ENCODE results near the gene SCD5.
A peak's percentile ranks its signal among the peaks of the same experiment; 100 is the strongest.

The SCD5 gene

DNA sequence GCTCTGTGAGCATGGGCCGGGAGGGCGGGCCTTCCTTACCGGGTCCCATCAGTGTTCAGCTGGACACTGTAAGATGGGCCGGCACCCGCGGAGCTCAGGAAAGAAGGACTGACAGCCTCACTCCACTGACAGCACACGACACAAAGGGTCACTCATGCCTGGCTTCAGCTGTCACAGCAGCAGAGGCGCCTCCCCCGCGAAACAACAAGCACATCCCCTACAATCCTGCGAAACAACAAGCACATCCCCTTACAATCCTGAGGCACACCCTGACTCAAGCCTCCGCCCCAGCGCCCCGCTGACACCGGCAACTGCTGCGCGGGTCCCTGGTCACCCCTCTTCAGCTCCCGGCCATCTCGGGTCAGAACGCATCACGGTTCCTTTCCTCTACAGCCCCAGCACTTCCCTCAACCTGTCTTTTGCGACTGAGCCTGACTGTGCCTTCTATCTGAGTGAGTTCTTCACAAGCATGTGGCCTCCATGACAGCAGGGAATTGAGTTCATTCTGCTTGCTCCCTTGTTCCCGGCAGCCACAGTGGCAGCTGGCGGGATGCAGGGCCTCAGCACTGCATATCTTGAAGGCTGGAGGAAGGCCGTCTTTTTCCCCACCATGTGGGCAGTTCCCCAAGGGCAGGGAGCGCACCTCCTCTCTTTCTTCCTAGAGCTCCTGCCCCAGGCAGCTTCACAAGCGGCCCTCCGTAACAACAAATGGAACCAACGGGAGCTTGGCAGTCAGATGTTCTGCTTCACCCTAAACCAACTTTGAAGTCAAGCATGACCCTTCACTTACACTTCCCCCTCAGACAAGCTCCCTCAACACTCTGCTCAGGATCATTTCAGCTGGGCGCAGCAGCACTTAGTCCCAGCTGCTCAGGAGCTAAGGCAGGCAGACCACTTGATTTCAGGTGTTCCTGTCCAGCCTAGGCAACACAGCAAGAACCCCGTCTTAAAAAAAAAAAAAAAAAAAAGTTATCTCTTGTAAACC, 39.6 kb downstream of the SCD5 start:
- DNase-seq: no peak

- no peak for DNase-seq
These were observed 42.5 kb downstream of the SCD5 start for GRCh38 chr4:82756061-82756460.

- DNase-seq: no peak
These were observed 42.9 kb downstream of the SCD5 start for GRCh38 chr4:82755650-82756049.

DNA sequence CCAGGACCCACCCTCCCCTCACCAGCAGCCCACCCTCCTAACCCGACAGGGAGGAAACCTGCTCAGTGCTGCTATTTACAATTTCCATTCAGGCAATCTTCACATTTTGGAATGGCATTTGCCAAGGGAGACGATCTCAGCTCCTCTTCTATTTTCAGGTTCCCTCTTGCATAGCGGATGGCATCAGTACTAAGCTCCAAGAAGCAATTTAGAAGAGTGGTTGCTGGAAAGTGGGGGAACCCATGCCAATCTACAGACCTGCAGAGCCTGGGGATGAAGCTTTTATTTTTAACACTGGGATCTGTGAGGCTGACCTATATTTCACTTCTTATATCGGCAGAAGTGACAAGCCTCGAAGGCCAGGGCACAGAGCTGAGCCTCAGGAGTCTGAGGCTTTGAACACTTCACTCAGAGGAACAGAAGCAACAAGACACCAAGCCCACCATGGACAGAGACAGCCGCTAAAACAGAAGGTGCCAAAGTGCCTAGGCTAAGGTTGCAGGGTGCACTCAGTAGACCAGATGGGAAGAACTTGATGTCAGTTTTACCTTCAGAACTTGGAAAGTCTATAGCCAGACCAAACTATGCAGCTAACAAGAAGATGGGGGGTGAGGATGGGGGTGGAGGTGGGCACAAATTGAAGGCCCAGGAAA, 44.0 kb downstream of the SCD5 start:
- no peak for DNase-seq

GRCh38 chr4:82753725-82754410, 44.7 kb downstream of the SCD5 start:
- no peak for DNase-seq

GRCh38 chr4:82753238-82753637, 45.4 kb downstream of the SCD5 start:
- no peak for DNase-seq

DNA sequence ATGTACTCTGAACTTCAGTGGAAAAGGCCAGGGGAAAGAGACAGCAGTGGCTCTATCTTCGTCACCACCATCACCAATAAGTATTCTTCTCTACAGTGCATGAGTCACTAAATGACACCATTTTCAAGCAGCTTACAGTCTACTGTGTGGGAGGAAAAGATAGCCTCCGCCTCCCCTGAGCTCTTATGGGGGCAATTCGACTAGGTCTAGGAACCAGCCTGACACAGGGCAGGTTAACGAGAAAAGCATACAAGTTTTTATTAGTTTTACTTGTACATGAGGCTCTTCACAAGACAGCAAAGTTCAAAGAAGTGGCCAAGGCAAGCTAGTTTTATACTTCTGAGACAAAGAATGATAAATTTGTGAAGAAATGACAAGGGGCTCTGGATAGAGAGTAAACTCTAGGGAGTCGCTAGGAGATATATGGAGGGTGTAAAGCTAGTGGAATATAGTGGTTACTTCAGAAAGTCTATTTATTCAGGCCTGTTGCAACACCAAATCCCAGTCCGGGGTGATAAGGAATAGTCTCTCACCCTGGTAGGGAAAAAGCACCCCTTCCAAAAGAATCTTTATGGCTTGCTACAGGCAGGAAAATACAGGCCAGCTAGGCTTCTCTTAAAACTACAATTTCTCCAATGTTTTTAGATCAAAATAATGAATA, 49.7 kb downstream of the SCD5 start:
- no peak for DNase-seq

GRCh38 chr4:82747686-82748575, 50.7 kb downstream of the SCD5 start:
- no peak for DNase-seq

DNA sequence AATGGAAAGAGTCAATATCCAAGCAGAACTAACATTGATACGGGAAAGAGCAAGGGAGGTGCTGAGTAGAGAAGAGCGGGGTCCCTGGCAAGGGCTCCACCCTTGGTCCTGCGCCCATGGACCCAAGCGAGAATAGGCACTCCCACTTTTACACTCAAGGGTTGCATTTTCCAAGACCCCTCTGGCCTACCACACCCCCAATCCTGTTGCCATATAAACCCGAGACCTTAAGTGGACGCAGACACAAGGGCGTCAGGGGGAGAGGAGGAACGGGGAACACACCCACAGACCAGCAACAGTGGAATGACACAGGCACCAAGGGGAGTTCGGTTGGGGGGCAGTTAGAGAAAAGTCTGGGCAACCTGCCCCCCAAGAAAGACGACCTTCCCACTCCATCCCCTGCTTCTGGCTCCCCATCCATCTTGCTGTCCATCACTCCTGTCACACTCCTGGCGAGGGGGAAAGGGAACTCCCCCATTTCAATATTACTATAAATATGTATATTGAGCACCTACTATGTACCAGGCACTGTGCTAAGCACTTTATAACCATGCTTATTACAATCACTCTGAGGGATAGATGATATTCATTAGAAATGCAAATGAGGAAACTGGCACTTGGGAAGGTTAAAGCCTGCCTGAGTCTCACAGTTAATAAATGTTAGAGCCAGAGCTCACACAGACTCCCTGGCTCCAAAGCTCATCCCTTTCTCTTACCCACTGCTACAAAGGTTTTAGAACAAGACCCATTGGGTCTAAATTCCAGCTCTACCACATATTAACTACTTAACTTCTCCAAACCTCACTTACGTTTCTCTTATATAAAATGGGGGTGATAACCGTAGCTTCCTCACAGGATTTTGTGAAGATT, 51.7 kb downstream of the SCD5 start:
- DNase-seq: no peak

DNA sequence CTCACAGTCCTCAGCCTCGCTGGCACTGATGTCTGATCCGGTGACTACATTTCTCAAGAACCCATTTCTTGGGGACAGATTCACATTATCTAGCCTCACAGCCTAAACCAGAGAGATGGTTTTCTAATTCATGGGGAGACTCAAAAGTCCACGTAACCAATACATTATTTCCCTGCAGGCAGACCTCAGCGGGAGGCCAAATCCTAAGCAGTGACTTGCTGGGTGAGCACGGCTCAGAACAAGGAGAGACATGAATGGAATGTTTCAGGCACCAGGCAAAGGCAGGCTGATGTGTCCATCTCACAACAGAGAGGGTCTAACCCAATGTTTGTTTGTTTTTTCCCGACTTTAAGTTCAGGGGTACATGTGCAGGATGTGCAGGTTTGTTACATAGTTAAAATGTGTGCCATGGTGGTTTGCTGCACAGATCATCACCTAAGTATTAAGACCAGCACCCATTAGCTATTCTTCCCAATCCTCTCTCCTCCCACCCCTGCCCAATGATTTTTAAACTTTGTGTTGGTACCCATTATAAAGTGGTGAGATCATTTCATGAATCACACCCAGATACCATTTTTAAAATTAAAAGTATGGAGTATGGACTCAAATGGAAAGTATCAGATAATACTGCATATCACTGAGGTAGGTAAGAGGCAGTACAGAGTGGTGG, 53.3 kb downstream of the SCD5 start:
- DNase-seq: no peak

- DNase-seq: no peak
These were observed 54.2 kb downstream of the SCD5 start for GRCh38 chr4:82744284-82744968.

- no peak for DNase-seq
These were observed 57.4 kb downstream of the SCD5 start for GRCh38 chr4:82741188-82741587.

- DNase-seq: peak; percentile 12
These were observed 59.1 kb downstream of the SCD5 start for GRCh38 chr4:82739287-82740190.

GRCh38 chr4:82737354-82737753, 61.2 kb downstream of the SCD5 start:
- no peak for DNase-seq

- DNase-seq: no peak
These were observed 65.0 kb downstream of the SCD5 start for GRCh38 chr4:82733636-82734035.

DNA sequence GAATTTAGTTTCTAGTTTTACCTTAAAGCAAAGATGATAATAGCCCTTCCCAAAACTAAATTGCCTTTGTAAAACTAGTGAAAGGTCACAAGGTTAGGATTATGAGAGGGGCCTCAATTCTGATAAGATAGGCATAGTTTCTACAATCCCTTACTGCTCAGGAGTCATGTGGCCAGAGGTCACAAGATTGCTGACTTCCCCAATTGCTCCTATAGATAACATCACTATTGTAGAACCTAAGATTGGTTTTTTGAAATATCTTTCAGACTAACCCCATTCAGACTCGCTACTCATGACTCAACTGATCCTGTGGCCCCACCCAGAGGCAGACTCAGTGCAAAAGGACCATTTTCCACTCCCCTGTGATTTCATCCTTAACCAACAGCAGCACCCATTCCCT, 70.3 kb downstream of the SCD5 start:
- no peak for DNase-seq

DNA sequence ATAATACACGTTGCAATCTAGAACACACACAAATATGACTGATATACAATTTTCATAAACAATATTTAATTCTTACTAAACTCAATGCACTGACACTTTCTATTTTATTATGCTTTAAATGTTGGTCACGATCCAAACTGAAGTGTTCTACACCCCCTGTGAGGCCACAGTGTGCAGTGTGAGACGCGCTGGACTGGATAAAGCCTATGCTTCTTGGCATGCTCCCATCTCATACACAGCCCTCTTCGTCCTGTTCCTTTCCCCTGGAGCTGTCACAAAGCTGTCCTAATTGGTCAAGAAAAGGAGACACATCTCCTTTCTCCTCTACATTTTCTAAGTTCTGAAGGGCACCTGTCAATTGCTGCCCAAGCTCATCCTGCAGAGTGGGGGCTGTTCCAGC, 72.0 kb downstream of the SCD5 start:
- no peak for DNase-seq

DNA sequence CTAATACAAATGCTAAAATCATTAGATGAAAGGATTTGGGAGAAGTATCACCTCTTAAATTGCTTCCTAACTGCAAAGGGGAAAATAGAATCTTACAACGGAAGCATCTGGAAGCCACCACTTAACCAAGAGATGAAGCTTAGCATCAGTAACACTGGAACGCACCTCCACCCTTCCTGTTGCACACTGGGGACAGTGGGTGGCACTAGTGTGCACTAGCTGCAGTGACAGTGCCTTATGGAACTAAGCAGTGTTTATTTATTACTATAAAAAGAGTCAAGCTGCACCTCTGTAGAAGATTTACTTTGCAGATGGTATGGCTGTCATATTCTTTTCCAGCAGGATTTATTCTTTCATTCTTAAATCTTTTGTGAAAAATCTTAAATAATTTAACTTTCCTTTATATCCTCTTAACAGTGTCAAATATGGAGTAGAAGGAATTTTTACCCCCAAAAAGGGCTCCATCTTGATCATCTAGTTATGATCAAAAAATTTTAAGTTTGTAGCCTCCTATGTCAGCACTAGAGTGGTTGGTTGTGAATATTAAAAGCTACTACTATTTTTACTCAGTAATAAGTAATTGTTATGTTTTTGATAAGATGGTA, 76.7 kb downstream of the SCD5 start:
- DNase-seq: no peak

Measured in activated gamma-delta T cell (primary cell).